ENCODE results near the gene RHOG. TPM values are rescaled to one million over a fixed set of nuclear protein-coding genes. Genes with fewer than 3 reads are reported as not detected.

The RHOG gene
- total RNA-seq, 1 experiment from 2014 or later = 33.6 TPM

DNA sequence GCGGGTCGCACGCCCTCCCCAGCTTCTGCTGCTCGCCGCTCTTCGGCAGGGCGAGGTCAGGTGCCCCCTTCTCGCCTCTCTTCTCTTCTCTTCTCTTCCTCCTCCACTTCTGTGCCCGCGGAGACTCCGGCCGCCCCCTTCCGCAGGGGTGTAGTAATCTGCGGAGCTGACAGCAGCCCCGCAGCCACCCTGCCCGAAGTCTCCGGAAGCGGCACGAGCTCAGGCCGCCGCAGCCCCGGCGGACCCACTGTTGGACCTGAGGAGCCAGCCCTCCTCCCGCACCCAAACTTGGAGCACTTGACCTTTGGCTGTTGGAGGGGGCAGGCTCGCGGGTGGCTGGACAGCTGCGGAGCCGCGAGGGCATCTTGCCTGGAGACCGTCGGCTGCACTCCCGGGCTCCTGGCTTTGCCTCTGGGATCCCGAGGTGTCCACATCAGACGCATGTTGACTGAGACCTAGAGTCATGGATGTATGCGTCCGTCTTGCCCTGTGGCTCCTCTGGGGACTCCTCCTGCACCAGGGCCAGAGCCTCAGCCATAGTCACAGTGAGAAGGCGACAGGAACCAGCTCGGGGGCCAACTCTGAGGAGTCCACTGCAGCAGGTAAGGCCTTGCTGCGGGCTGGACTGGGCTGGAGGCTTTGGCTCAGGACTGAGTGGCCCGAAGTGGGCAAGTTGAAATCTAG is 15.2 kb upstream of the RHOG start:
- peak overlapping the region; percentile 94 for H3K4me3 Mint-ChIP-seq
- peaks cover 51% of the 10 kb centered on the region for H3K4me1 Mint-ChIP-seq
- no peaks in the 10 kb centered on the region for H3K36me3 Mint-ChIP-seq
- ATAC-seq (peak; percentile 6), DNase-seq (ENCODE audit: low spot score) (peak; percentile 57)
- CTCF ChIA-PET = interaction anchor here (0.6 to 9.8 kb wide), 35 partner anchors 8 to 328 kb away, joined by 3 to 403 read pairs (median 7); partner anchors contain the start of genes NUP98, PGAP2, RHOG and RRM1
- POLR2A ChIA-PET = interaction anchor here (1.9 to 2.1 kb wide), 2 partner anchors 15 to 210 kb away, joined by 8 to 17 read pairs; partner anchors contain the start of gene RHOG
- TF ChIP-seq, protein P1, sequence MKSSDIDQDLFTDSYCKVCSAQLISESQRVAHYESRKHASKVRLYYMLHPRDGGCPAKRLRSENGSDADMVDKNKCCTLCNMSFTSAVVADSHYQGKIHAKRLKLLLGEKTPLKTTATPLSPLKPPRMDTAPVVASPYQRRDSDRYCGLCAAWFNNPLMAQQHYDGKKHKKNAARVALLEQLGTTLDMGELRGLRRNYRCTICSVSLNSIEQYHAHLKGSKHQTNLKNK (CRISPR knock-in tag; IDR thresholded peaks at IDR 0.05) = no peak
- TF ChIP-seq, protein P2, sequence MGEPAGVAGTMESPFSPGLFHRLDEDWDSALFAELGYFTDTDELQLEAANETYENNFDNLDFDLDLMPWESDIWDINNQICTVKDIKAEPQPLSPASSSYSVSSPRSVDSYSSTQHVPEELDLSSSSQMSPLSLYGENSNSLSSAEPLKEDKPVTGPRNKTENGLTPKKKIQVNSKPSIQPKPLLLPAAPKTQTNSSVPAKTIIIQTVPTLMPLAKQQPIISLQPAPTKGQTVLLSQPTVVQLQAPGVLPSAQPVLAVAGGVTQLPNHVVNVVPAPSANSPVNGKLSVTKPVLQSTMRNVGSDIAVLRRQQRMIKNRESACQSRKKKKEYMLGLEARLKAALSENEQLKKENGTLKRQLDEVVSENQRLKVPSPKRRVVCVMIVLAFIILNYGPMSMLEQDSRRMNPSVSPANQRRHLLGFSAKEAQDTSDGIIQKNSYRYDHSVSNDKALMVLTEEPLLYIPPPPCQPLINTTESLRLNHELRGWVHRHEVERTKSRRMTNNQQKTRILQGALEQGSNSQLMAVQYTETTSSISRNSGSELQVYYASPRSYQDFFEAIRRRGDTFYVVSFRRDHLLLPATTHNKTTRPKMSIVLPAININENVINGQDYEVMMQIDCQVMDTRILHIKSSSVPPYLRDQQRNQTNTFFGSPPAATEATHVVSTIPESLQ (CRISPR knock-in tag; IDR thresholded peaks at IDR 0.05) = no peak
- TF ChIP-seq ESRRA (CRISPR knock-in tag; IDR thresholded peaks at IDR 0.05; ENCODE audit: borderline replicate concordance) = 0 out of 2 replicates have a peak, but pooled peaks have one; percentile 34
- TF ChIP-seq FOXP1 (CRISPR knock-in tag; IDR thresholded peaks at IDR 0.05; ENCODE audit: borderline replicate concordance) = 0 out of 2 replicates have a peak, but pooled peaks have one; percentile 5
- peak; percentile 60; the same call in 1 of the 2 replicates for TF ChIP-seq ZNF263 (CRISPR knock-in tag; IDR thresholded peaks at IDR 0.05; ENCODE audit: low read depth)
- no peak for TF ChIP-seq ZNF416 (CRISPR knock-in tag; IDR thresholded peaks at IDR 0.05)
- no peak for TF ChIP-seq TEAD1 (CRISPR knock-in tag; IDR thresholded peaks at IDR 0.05)
- no peak for TF ChIP-seq GRHL2 (CRISPR knock-in tag; IDR thresholded peaks at IDR 0.05; ENCODE audit: insufficient replicate concordance, severe bottlenecking)
- TF ChIP-seq, protein P3, sequence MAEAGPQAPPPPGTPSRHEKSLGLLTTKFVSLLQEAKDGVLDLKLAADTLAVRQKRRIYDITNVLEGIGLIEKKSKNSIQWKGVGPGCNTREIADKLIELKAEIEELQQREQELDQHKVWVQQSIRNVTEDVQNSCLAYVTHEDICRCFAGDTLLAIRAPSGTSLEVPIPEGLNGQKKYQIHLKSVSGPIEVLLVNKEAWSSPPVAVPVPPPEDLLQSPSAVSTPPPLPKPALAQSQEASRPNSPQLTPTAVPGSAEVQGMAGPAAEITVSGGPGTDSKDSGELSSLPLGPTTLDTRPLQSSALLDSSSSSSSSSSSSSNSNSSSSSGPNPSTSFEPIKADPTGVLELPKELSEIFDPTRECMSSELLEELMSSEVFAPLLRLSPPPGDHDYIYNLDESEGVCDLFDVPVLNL (CRISPR knock-in tag; IDR thresholded peaks at IDR 0.05; ENCODE audit: borderline replicate concordance, low read depth) = no peak
- 0 out of 2 replicates have a peak, but pooled peaks have one; percentile 61 for TF ChIP-seq MYBL2 (CRISPR knock-in tag; IDR thresholded peaks at IDR 0.05)
- TF ChIP-seq, protein P4, sequence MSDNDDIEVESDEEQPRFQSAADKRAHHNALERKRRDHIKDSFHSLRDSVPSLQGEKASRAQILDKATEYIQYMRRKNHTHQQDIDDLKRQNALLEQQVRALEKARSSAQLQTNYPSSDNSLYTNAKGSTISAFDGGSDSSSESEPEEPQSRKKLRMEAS (CRISPR knock-in tag; IDR thresholded peaks at IDR 0.05) = no peak
- H3K9me3 Mint-ChIP-seq = no peaks in the 10 kb centered on the region
- peaks cover 27% of the 10 kb centered on the region for H3K27me3 Mint-ChIP-seq (ENCODE audit: low read depth)
- H3K27ac Mint-ChIP-seq = peak overlapping the region; percentile 85; the same call in 1 of the 2 replicates

DNA sequence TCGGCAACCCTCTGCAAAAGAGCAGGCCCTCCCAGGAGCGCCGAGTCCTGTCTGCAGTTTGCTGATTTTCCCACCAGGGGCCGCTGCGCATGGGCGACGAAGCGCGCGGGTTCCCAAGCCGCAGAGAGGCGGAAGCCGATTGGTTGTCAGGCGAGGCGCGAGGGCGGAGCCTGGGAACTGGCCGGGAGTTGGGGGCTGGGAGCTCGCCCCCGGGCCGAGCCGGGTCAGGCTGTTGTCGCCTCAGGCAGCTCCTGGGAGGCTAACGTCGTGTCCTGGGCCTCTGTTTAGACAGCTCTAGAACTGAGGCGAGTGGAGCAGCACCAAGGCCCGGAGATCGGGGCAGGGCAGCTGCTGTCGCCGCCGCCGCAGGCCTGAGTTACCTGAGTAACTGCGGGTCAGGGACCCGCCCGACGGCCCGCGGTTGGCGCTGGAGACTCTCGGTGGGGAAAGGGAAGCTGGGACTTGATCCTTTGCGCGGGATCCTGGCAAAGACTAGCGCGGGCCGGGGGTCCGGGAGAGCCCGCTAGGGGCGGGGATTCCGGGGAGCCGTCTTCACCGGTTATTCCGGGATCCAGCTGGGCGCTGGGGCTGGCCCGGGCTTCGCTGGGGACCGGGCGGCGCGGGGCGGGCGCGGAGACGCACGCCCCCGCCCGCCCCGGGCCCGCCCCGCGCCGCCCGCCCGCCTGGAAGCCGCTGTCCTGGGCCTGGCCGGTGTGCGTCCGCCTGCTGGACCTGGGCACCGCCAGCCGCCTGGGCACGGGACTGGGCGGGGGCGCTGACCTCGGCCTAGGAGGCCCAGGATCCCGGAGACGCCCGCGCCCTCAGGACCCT is 14.4 kb upstream of the RHOG start, which contains the start of gene STIM1:
STIM1 (plus strand) TSS at position 688 of the 831 bp plus-strand sequence. CDS start 607 bp downstream, outside the sequence.
- ChIA-PET POLR2A (interaction anchor here (0.8 to 2.1 kb wide), 4 partner anchors 14 to 211 kb away, joined by 3 to 17 read pairs (median 6); partner anchors contain the start of gene RHOG), CTCF (interaction anchor here (0.6 to 9.8 kb wide), 77 partner anchors 9 to 1832 kb away, joined by 3 to 403 read pairs (median 6); partner anchors contain the start of genes NUP98, PGAP2, RHOG and RRM1)
- H3K4me1 Mint-ChIP-seq = peaks cover 43% of the 10 kb centered on the region
- peak; percentile 79 for ATAC-seq
- DNase-seq (ENCODE audit: low spot score) = peak; percentile 97
- no peaks in the 10 kb centered on the region for H3K9me3 Mint-ChIP-seq
- H3K36me3 Mint-ChIP-seq = no peaks in the 10 kb centered on the region
- peak within 1 kb of the TSS; percentile 94 for H3K4me3 Mint-ChIP-seq
- H3K27me3 Mint-ChIP-seq (ENCODE audit: low read depth) = peaks cover 26% of the 10 kb centered on the region
- H3K27ac Mint-ChIP-seq = peak within 1 kb of the TSS; percentile 85; the same call in 1 of the 2 replicates
- TF ChIP-seq TP53 (CRISPR knock-in tag; IDR thresholded peaks at IDR 0.05) (no peak), GTF2I (CRISPR knock-in tag; conservative IDR thresholded peaks at IDR 0.05) (no peak), ZNF138 (CRISPR knock-in tag; conservative IDR thresholded peaks at IDR 0.05) (no peak), NR2C2 (CRISPR knock-in tag; IDR thresholded peaks at IDR 0.05) (no peak), ZNF416 (CRISPR knock-in tag; IDR thresholded peaks at IDR 0.05) (no peak), SMAD4 (CRISPR knock-in tag; IDR thresholded peaks at IDR 0.05) (no peak), SP1 (CRISPR knock-in tag; conservative IDR thresholded peaks at IDR 0.05) (peak; percentile 93), ZNF396 (CRISPR knock-in tag; IDR thresholded peaks at IDR 0.05; ENCODE audit: borderline replicate concordance) (no peak)
- TF ChIP-seq, protein P5, sequence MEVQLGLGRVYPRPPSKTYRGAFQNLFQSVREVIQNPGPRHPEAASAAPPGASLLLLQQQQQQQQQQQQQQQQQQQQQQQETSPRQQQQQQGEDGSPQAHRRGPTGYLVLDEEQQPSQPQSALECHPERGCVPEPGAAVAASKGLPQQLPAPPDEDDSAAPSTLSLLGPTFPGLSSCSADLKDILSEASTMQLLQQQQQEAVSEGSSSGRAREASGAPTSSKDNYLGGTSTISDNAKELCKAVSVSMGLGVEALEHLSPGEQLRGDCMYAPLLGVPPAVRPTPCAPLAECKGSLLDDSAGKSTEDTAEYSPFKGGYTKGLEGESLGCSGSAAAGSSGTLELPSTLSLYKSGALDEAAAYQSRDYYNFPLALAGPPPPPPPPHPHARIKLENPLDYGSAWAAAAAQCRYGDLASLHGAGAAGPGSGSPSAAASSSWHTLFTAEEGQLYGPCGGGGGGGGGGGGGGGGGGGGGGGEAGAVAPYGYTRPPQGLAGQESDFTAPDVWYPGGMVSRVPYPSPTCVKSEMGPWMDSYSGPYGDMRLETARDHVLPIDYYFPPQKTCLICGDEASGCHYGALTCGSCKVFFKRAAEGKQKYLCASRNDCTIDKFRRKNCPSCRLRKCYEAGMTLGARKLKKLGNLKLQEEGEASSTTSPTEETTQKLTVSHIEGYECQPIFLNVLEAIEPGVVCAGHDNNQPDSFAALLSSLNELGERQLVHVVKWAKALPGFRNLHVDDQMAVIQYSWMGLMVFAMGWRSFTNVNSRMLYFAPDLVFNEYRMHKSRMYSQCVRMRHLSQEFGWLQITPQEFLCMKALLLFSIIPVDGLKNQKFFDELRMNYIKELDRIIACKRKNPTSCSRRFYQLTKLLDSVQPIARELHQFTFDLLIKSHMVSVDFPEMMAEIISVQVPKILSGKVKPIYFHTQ (CRISPR knock-in tag; IDR thresholded peaks at IDR 0.05) = no peak
- TF ChIP-seq, protein P6, sequence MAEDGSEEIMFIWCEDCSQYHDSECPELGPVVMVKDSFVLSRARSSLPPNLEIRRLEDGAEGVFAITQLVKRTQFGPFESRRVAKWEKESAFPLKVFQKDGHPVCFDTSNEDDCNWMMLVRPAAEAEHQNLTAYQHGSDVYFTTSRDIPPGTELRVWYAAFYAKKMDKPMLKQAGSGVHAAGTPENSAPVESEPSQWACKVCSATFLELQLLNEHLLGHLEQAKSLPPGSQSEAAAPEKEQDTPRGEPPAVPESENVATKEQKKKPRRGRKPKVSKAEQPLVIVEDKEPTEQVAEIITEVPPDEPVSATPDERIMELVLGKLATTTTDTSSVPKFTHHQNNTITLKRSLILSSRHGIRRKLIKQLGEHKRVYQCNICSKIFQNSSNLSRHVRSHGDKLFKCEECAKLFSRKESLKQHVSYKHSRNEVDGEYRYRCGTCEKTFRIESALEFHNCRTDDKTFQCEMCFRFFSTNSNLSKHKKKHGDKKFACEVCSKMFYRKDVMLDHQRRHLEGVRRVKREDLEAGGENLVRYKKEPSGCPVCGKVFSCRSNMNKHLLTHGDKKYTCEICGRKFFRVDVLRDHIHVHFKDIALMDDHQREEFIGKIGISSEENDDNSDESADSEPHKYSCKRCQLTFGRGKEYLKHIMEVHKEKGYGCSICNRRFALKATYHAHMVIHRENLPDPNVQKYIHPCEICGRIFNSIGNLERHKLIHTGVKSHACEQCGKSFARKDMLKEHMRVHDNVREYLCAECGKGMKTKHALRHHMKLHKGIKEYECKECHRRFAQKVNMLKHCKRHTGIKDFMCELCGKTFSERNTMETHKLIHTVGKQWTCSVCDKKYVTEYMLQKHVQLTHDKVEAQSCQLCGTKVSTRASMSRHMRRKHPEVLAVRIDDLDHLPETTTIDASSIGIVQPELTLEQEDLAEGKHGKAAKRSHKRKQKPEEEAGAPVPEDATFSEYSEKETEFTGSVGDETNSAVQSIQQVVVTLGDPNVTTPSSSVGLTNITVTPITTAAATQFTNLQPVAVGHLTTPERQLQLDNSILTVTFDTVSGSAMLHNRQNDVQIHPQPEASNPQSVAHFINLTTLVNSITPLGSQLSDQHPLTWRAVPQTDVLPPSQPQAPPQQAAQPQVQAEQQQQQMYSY (CRISPR knock-in tag; IDR thresholded peaks at IDR 0.05) = no peak
